HG03571 (cell line): Measurements from ENCODE around the gene SMC1A.
"Not testable (repeated sequence)": the region's sequence is repeated elsewhere in the genome, so short reads cannot be mapped to it uniquely, and the experiment has no call there.

ENCODE experiments used
- ATAC-seq: cut with Tn5 transposase; IDR thresholded peaks from one replicate; pipeline ENCODE4 v1.9.1; 2021; ENCODE audit not compliant: unreplicated experiment

SMC1A gene

GRCh38 chrX:53422861-53423306, 430 bp upstream of the SMC1A start, which contains the start of gene RIBC1:
TSS of gene RIBC1 (plus strand) at chrX:53422873. CDS start at chrX:53426277, 3,404 bp downstream.
- no peak for ATAC-seq

- ATAC-seq, result peak; percentile 3
Observed at GRCh38 chrX:53421772-53422085, 725 bp downstream of the SMC1A start.

- ATAC-seq, result no peak
Observed at GRCh38 chrX:53421125-53421524, 1.3 kb downstream of the SMC1A start.

- not testable (repeated sequence) for ATAC-seq
Observed at GRCh38 chrX:53420351-53420750, 2.1 kb downstream of the SMC1A start.

- ATAC-seq, result no peak
Observed at GRCh38 chrX:53412446-53412845, 10.0 kb downstream of the SMC1A start.

GRCh38 chrX:53403535-53403934, 18.9 kb downstream of the SMC1A start:
- ATAC-seq, result no peak

GRCh38 chrX:53398216-53398615, 24.2 kb downstream of the SMC1A start:
- ATAC-seq, result no peak

GRCh38 chrX:53395605-53396298, 26.7 kb downstream of the SMC1A start:
- ATAC-seq, result no peak

- no peak for ATAC-seq
Observed at GRCh38 chrX:53383376-53384076, 38.9 kb downstream of the SMC1A start.

GRCh38 chrX:53379747-53380146, 42.7 kb downstream of the SMC1A start:
- ATAC-seq, result no peak

GRCh38 chrX:53379008-53379710, 43.3 kb downstream of the SMC1A start:
- no peak for ATAC-seq

GRCh38 chrX:53377464-53377863, 45.0 kb downstream of the SMC1A start:
- ATAC-seq, result no peak

GRCh38 chrX:53376888-53377287, 45.6 kb downstream of the SMC1A start:
- ATAC-seq, result no peak

- no peak for ATAC-seq
Observed at GRCh38 chrX:53374923-53375322, 47.5 kb downstream of the SMC1A start.

GRCh38 chrX:53374222-53374820, 48.1 kb downstream of the SMC1A start:
- ATAC-seq, result no peak

GRCh38 chrX:53373307-53373706, 49.1 kb downstream of the SMC1A start:
- no peak for ATAC-seq

GRCh38 chrX:53366454-53366853, 56.0 kb downstream of the SMC1A start:
- not testable (repeated sequence) for ATAC-seq

- ATAC-seq, result no peak
Observed at GRCh38 chrX:53362449-53362848, 60.0 kb downstream of the SMC1A start.

- ATAC-seq, result no peak
Observed at GRCh38 chrX:53357799-53358530, 64.5 kb downstream of the SMC1A start.

GRCh38 chrX:53356186-53356585, 66.3 kb downstream of the SMC1A start:
- ATAC-seq, result no peak

GRCh38 chrX:53354669-53355068, 67.8 kb downstream of the SMC1A start:
- no peak for ATAC-seq
